ENCODE measurements around the gene SERPINB6. TPM values are rescaled to one million over a fixed set of nuclear protein-coding genes. Genes with fewer than 3 reads are reported as not detected.

Gene SERPINB6
- total and polyA plus RNA-seq, 8 donors = 79.1 to 281 (median 156) TPM

- Histone ChIP-seq H3K27ac (peak overlapping the region in 2 of 5 donors; percentile 29 to 90), H3K4me3 (peak overlapping the region; percentile 64 to 86 (median 76)), H3K27me3 (peaks cover 0 to 6% (median 4%) of the 10 kb centered on the region in 3 donors), H3K36me3 (peaks cover 0 to 21% (median 2%) of the 10 kb centered on the region in 4 donors), H3K4me1 (peaks cover 4 to 60% (median 21%) of the 10 kb centered on the region in 4 donors), H3K9me3 (no peaks in the 10 kb centered on the region)
- DNase-seq = peak in 1 of 2 donors; percentile 37
- 57 to 79% (median 69%) methylated on average over 11 to 12 of the region's 12 CpGs for WGBS, 5 donors
- intact Hi-C loops (cut with DNase I; ENCODE audit: low total_unique reads) = no loop called here
- TF ChIP-seq POLR2AphosphoS5 (IDR thresholded peaks at IDR 0.05) (no peak), CTCF (IDR thresholded peaks at IDR 0.05) (no peak), POLR2A (IDR thresholded peaks at IDR 0.05) (no peak), EP300 (IDR thresholded peaks at IDR 0.05) (no peak)
Observed at GRCh38 chr6:2900821-2901644, 70.3 kb downstream of the SERPINB6 start.

GRCh38 chr6:2900221-2900807 lies 71.1 kb downstream of the SERPINB6 start:
- intact Hi-C loops (cut with DNase I; ENCODE audit: low total_unique reads) = no loop called here
- Histone ChIP-seq H3K36me3 (peaks cover 5 to 28% (median 9%) of the 10 kb centered on the region in 4 donors), H3K27me3 (peaks cover 0 to 6% (median 4%) of the 10 kb centered on the region in 3 donors), H3K9me3 (no peaks in the 10 kb centered on the region), H3K4me1 (peaks cover 4 to 60% (median 21%) of the 10 kb centered on the region in 4 donors), H3K27ac (peak overlapping the region in 4 of 5 donors; percentile 19 to 29 (median 26)), H3K4me3 (peak overlapping the region in 1 of 4 donors; percentile 86)
- no peak for DNase-seq
- TF ChIP-seq POLR2AphosphoS5 (IDR thresholded peaks at IDR 0.05) (no peak), POLR2A (IDR thresholded peaks at IDR 0.05) (no peak), EP300 (IDR thresholded peaks at IDR 0.05) (no peak), CTCF (IDR thresholded peaks at IDR 0.05) (no peak)
- 73 to 74% (median 74%) methylated on average over 15 of the region's 15 CpGs for WGBS, 5 donors

GRCh38 chr6:2899596-2899995 lies 71.8 kb downstream of the SERPINB6 start:
- no peak overlapping the region for H3K27ac ChIP-seq
- peaks cover 0 to 6% (median 4%) of the 10 kb centered on the region in 3 donors for H3K27me3 ChIP-seq
- TF ChIP-seq POLR2A (IDR thresholded peaks at IDR 0.05) = no peak
- TF ChIP-seq POLR2AphosphoS5 (IDR thresholded peaks at IDR 0.05) = no peak
- TF ChIP-seq EP300 (IDR thresholded peaks at IDR 0.05) = no peak
- no peak for TF ChIP-seq CTCF (IDR thresholded peaks at IDR 0.05)
- intact Hi-C loops (cut with DNase I; ENCODE audit: low total_unique reads) = no loop called here
- no peak overlapping the region for H3K4me3 ChIP-seq
- H3K9me3 ChIP-seq = no peaks in the 10 kb centered on the region
- peaks cover 12 to 36% (median 16%) of the 10 kb centered on the region in 4 donors for H3K36me3 ChIP-seq
- peaks cover 4 to 60% (median 21%) of the 10 kb centered on the region in 4 donors for H3K4me1 ChIP-seq
- WGBS, 5 donors = 73 to 93% (median 81%) methylated on average over 6 of the region's 6 CpGs
- DNase-seq = no peak

Other genes starting within 250 kb of the SERPINB6 start
- gene MYLK4, start 220.6 kb downstream of the SERPINB6 start, total RNA-seq = 1 to 10 TPM in 1 of 5 donors, under 1 TPM in 1, not detected in 3; 0.87 to 1.3 TPM
- gene MYLK4, start 220.6 kb downstream of the SERPINB6 start, polyA plus RNA-seq = under 1 TPM; 0.12 to 0.43 (median 0.15) TPM
- 100 to 1,000 TPM in 1 of 5 donors, 10 to 100 TPM in 4; 29.7 to 196 (median 39.7) TPM for gene WRNIP1, start 206.2 kb downstream of the SERPINB6 start, total RNA-seq
- 10 to 100 TPM; 32.2 to 51.4 (median 37.3) TPM for gene WRNIP1, start 206.2 kb downstream of the SERPINB6 start, polyA plus RNA-seq
- gene SERPINB1, start 129.7 kb downstream of the SERPINB6 start, total RNA-seq = 100 to 1,000 TPM in 1 of 5 donors, 10 to 100 TPM in 4; 10.3 to 122 (median 18.7) TPM
- 100 to 1,000 TPM; 126 to 146 (median 129) TPM for gene SERPINB1, start 129.7 kb downstream of the SERPINB6 start, polyA plus RNA-seq
- 1 to 10 TPM in 3 of 5 donors, under 1 TPM in 1, not detected in 1; 0.58 to 9.4 (median 2.8) TPM for gene SERPINB9, start 68.3 kb downstream of the SERPINB6 start, total RNA-seq
- 1 to 10 TPM; 2.0 to 3.5 (median 2.1) TPM for gene SERPINB9, start 68.3 kb downstream of the SERPINB6 start, polyA plus RNA-seq
- gene NQO2, start 28.3 kb upstream of the SERPINB6 start, total RNA-seq = 10 to 100 TPM in 1 of 5 donors, 1 to 10 TPM in 2, under 1 TPM in 1, not detected in 1; 0.87 to 35.5 (median 5.5) TPM
- 10 to 100 TPM; 28.3 to 43.1 (median 41.9) TPM for gene NQO2, start 28.3 kb upstream of the SERPINB6 start, polyA plus RNA-seq
- 10 to 100 TPM in 4 of 5 donors, 1 to 10 TPM in 1; 4.9 to 25.5 (median 19.4) TPM for gene RIPK1, start 96.9 kb upstream of the SERPINB6 start, total RNA-seq
- 10 to 100 TPM; 11.4 to 18.8 (median 13.0) TPM for gene RIPK1, start 96.9 kb upstream of the SERPINB6 start, polyA plus RNA-seq
- 100 to 1,000 TPM in 1 of 5 donors, 10 to 100 TPM in 3, 1 to 10 TPM in 1; 9.3 to 104 (median 18.2) TPM for gene BPHL, start 147.1 kb upstream of the SERPINB6 start, total RNA-seq
- gene BPHL, start 147.1 kb upstream of the SERPINB6 start, polyA plus RNA-seq = 10 to 100 TPM; 11.8 to 13.1 (median 13.0) TPM
- gene TUBB2A, start 186.0 kb upstream of the SERPINB6 start, total RNA-seq = 10 to 100 TPM in 4 of 5 donors, 1 to 10 TPM in 1; 6.7 to 96.9 (median 47.5) TPM
- 10 to 100 TPM; 33.4 to 83.9 (median 50.4) TPM for gene TUBB2A, start 186.0 kb upstream of the SERPINB6 start, polyA plus RNA-seq

Data from stomach (tissue), 9 donors.